ENCODE measurements around the gene IER2. TPM values are rescaled to one million over a fixed set of nuclear protein-coding genes. Genes with fewer than 3 reads are reported as not detected.

IER2 gene
- total and polyA plus RNA-seq, 9 of the 15 experiments (the other 6 are each of a cell fraction or from before 2014, with no cell fraction given): 4.5 to 205 (median 23.7) TPM

- peak; percentile 98; the same call in 1 of the 2 replicates for TF ChIP-seq ZC3H4 (CRISPR knock-in tag; IDR thresholded peaks at IDR 0.05; ENCODE audit: borderline replicate concordance)
- no peak for TF ChIP-seq PHF8 (IDR thresholded peaks at IDR 0.05; ENCODE audit: borderline replicate concordance, low read length)
- TF ChIP-seq ZBTB1 (CRISPR knock-in tag; IDR thresholded peaks at IDR 0.05; ENCODE audit: borderline replicate concordance, low read depth): no peak; the same call in 1 of the 2 replicates
- peak; percentile 45 for TF ChIP-seq POLR2B (IDR thresholded peaks at IDR 0.05; ENCODE audit: low read depth, partially characterized antibody)
- no peak for TF ChIP-seq ZNF184 (CRISPR knock-in tag; IDR thresholded peaks at IDR 0.05)
- TF ChIP-seq BHLHE40 (IDR thresholded peaks at IDR 0.05; ENCODE audit: low read length): peak; percentile 67
- TF ChIP-seq ZNF655 (CRISPR knock-in tag; IDR thresholded peaks at IDR 0.05): no peak
- no peak for TF ChIP-seq MTA2 (IDR thresholded peaks at IDR 0.05; ENCODE audit: low read depth)
- no peak for TF ChIP-seq ZNF518B (CRISPR knock-in tag; IDR thresholded peaks at IDR 0.05)
- no peak for TF ChIP-seq ZNF512 (tag; IDR thresholded peaks at IDR 0.05)
- no peak for TF ChIP-seq FOXA1 (IDR thresholded peaks at IDR 0.05; ENCODE audit: borderline replicate concordance)
- no peak for TF ChIP-seq BACH1 (tag; IDR thresholded peaks at IDR 0.05)
- no peak for TF ChIP-seq ZNF121 (CRISPR knock-in tag; conservative IDR thresholded peaks at IDR 0.05)
- no peak for TF ChIP-seq CBX8 (IDR thresholded peaks at IDR 0.05; ENCODE audit: borderline replicate concordance, extremely low read depth, low read depth, low read length, poor library complexity, severe bottlenecking)
- no peak for TF ChIP-seq ZNF274 (IDR thresholded peaks at IDR 0.05; ENCODE audit: borderline replicate concordance, low read depth, low read length)
- TF ChIP-seq DMBX1 (CRISPR knock-in tag; IDR thresholded peaks at IDR 0.05; ENCODE audit: borderline replicate concordance): no peak
- TF ChIP-seq LEF1 (IDR thresholded peaks at IDR 0.05): peak; percentile 18; the same call in 1 of the 2 replicates
- no peak for TF ChIP-seq ZNF398 (CRISPR knock-in tag; IDR thresholded peaks at IDR 0.05)
- no peak for TF ChIP-seq BRD9 (IDR thresholded peaks at IDR 0.05; ENCODE audit: low read depth, partially characterized antibody)
- peak; percentile 86 for TF ChIP-seq CEBPB (tag; IDR thresholded peaks at IDR 0.05)
- TF ChIP-seq ZNF57 (CRISPR knock-in tag; IDR thresholded peaks at IDR 0.05): no peak
Measured at GRCh38 chr19:13154241-13154778, 4.1 kb downstream of the IER2 start (continued).
